Measurements from ENCODE around the gene TMEM203. TPM values are rescaled to one million over a fixed set of nuclear protein-coding genes. Genes with fewer than 3 reads are reported as not detected.

Gene TMEM203
- total RNA-seq, 2 experiments from 2014 or later = 42.9 to 58.2 TPM

DNA sequence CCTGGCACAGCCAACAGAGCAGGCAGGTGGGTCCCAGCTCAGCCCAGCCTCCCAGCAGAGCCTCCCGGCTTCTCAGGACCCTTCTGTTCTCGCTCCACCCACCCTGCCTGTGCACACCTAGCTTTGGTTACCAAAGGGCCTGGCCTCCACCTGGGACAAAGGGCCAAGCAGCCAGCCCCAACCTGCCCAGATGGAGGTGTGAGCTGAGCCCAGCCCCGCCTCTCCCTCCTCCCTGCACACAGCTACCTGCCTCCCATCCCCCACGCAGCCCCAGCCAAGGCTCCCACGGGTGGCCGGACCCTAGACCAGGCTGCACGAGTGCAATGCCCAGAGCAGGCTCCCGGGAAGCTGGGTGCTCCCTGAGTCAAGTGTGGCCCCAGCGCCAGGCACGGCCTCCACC is 10.5 kb downstream of the TMEM203 start:
- ChIA-PET POLR2A (no interaction called here), CTCF (ENCODE audit: unreplicated experiment) (no interaction called here)
- intact Hi-C loops (cut with micrococcal nuclease; ENCODE audit: unreplicated experiment) = no loop called here
- Histone ChIP-seq H3K79me2 (ENCODE audit: insufficient read depth, low read depth, low read length) (peaks cover 5% of the 10 kb centered on the region; the same call in 1 of the 2 replicates), H3K9me2 (ENCODE audit: insufficient read depth, low read length) (no peaks in the 10 kb centered on the region), H3K4me1 (ENCODE audit: insufficient read depth, low read length, poor library complexity, severe bottlenecking) (peaks cover 8% of the 10 kb centered on the region), H3K36me3 (ENCODE audit: insufficient read depth, low read length) (peaks cover 17% of the 10 kb centered on the region; the same call in 1 of the 2 replicates), H3K4me2 (ENCODE audit: low read length) (no peak overlapping the region), H4K20me1 (ENCODE audit: insufficient read depth, low read length) (no peaks in the 10 kb centered on the region), H3K4me3 (ENCODE audit: low read depth, low read length, poor library complexity, severe bottlenecking) (no peak overlapping the region), H3K9me3 (ENCODE audit: low read length) (no peaks in the 10 kb centered on the region), H2AFZ (ENCODE audit: low read length) (no peak overlapping the region), H3K27ac (ENCODE audit: low read depth, low read length, poor library complexity, severe bottlenecking) (no peak overlapping the region)
- no peak for DNase-seq (ENCODE audit: low spot score)
- no TSS peak for BruUV-seq (replicated peaks)
- TF ChIP-seq, protein P1, sequence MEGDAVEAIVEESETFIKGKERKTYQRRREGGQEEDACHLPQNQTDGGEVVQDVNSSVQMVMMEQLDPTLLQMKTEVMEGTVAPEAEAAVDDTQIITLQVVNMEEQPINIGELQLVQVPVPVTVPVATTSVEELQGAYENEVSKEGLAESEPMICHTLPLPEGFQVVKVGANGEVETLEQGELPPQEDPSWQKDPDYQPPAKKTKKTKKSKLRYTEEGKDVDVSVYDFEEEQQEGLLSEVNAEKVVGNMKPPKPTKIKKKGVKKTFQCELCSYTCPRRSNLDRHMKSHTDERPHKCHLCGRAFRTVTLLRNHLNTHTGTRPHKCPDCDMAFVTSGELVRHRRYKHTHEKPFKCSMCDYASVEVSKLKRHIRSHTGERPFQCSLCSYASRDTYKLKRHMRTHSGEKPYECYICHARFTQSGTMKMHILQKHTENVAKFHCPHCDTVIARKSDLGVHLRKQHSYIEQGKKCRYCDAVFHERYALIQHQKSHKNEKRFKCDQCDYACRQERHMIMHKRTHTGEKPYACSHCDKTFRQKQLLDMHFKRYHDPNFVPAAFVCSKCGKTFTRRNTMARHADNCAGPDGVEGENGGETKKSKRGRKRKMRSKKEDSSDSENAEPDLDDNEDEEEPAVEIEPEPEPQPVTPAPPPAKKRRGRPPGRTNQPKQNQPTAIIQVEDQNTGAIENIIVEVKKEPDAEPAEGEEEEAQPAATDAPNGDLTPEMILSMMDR (conservative IDR thresholded peaks at IDR 0.05; ENCODE audit: low read length) = no peak
- no peak for TF ChIP-seq EZH2phosphoT487 (IDR thresholded peaks at IDR 0.05; ENCODE audit: borderline replicate concordance, low read depth, low read length)

DNA sequence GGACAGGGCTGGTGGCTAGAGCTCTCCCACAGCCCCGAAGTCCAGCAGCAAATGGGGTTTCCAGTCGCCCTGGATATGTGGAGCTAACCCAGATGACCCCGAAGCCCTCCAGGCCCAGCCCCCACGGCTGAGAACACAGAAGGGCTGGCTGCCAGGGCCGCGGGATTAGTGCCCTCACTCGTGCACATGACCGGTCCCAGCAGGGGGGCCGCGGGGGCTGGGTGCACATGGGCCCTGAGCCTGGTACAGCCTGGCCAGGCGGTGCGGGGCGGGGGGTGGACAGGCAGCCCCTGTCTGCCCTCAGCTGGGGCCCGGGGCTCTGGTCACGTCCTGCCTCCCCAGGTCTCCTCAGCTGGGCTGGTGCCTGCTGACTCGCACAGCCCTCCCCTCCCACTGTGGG is 11.1 kb downstream of the TMEM203 start:
- H3K36me3 ChIP-seq (ENCODE audit: insufficient read depth, low read length) = peaks cover 20% of the 10 kb centered on the region; the same call in 1 of the 2 replicates
- no peak overlapping the region for H3K27ac ChIP-seq (ENCODE audit: low read depth, low read length, poor library complexity, severe bottlenecking)
- ChIA-PET POLR2A (no interaction called here), CTCF (ENCODE audit: unreplicated experiment) (interaction anchor here (0.5 kb wide), 1 partner anchor 166 kb away, joined by 3 read pairs; no protein-coding TSS in a partner anchor)
- H3K9me3 ChIP-seq (ENCODE audit: low read length) = no peaks in the 10 kb centered on the region
- no peak for DNase-seq (ENCODE audit: low spot score)
- H3K9me2 ChIP-seq (ENCODE audit: insufficient read depth, low read length) = no peaks in the 10 kb centered on the region
- H4K20me1 ChIP-seq (ENCODE audit: insufficient read depth, low read length) = no peaks in the 10 kb centered on the region
- no peak overlapping the region for H3K4me2 ChIP-seq (ENCODE audit: low read length)
- no peak overlapping the region for H2AFZ ChIP-seq (ENCODE audit: low read length)
- intact Hi-C loops (cut with micrococcal nuclease; ENCODE audit: unreplicated experiment) = no loop called here
- peaks cover 10% of the 10 kb centered on the region; the same call in 1 of the 2 replicates for H3K79me2 ChIP-seq (ENCODE audit: insufficient read depth, low read depth, low read length)
- no peak overlapping the region for H3K4me3 ChIP-seq (ENCODE audit: low read depth, low read length, poor library complexity, severe bottlenecking)
- BruUV-seq (replicated peaks) = no TSS peak
- TF ChIP-seq EZH2phosphoT487 (IDR thresholded peaks at IDR 0.05; ENCODE audit: borderline replicate concordance, low read depth, low read length) = no peak
- TF ChIP-seq, protein P1 (conservative IDR thresholded peaks at IDR 0.05; ENCODE audit: low read length) = no peak
- peaks cover 12% of the 10 kb centered on the region for H3K4me1 ChIP-seq (ENCODE audit: insufficient read depth, low read length, poor library complexity, severe bottlenecking)

DNA sequence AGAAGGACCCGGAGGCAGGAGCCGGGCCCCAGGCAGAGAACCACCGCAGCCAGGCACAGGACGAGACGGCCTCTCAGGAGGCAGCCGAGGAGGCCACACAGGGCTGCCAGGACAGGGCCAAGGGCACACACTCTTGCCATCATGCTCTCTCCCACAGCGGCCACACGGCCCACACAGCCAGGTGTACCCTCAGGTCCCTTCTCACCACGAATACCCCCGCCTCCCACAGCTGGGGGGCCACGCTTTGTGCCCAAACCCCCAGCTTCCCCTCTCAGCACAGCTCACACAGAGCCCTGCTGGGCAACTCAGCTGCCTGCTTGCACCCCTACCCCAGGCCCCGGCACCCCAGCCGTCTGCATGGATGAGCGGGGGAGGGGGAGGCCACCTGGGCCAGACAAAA is 11.7 kb downstream of the TMEM203 start:
- Histone ChIP-seq H3K4me1 (ENCODE audit: insufficient read depth, low read length, poor library complexity, severe bottlenecking) (peaks cover 12% of the 10 kb centered on the region), H3K4me3 (ENCODE audit: low read depth, low read length, poor library complexity, severe bottlenecking) (no peak overlapping the region), H3K4me2 (ENCODE audit: low read length) (no peak overlapping the region), H3K79me2 (ENCODE audit: insufficient read depth, low read depth, low read length) (peaks cover 12% of the 10 kb centered on the region; the same call in 1 of the 2 replicates), H3K9me2 (ENCODE audit: insufficient read depth, low read length) (no peaks in the 10 kb centered on the region), H3K36me3 (ENCODE audit: insufficient read depth, low read length) (peaks cover 20% of the 10 kb centered on the region; the same call in 1 of the 2 replicates), H4K20me1 (ENCODE audit: insufficient read depth, low read length) (no peaks in the 10 kb centered on the region), H3K9me3 (ENCODE audit: low read length) (no peaks in the 10 kb centered on the region), H3K27ac (ENCODE audit: low read depth, low read length, poor library complexity, severe bottlenecking) (no peak overlapping the region), H2AFZ (ENCODE audit: low read length) (no peak overlapping the region)
- intact Hi-C loops (cut with micrococcal nuclease; ENCODE audit: unreplicated experiment) = no loop called here
- ChIA-PET POLR2A (no interaction called here), CTCF (ENCODE audit: unreplicated experiment) (no interaction called here)
- no peak for DNase-seq (ENCODE audit: low spot score)
- TF ChIP-seq, protein P1 (conservative IDR thresholded peaks at IDR 0.05; ENCODE audit: low read length) = no peak
- TF ChIP-seq EZH2phosphoT487 (IDR thresholded peaks at IDR 0.05; ENCODE audit: borderline replicate concordance, low read depth, low read length) = no peak
- BruUV-seq (replicated peaks) = no TSS peak
